OCI-LY1 (cell line): ENCODE results near the gene ZNF132.
"Not testable (repeated sequence)": the region's sequence is repeated elsewhere in the genome, so short reads cannot be mapped to it uniquely, and the experiment has no call there.

Experiments used
- CTCF ChIP-seq: fragments of 200-600 bp; sonication (generic), shearing (Covaris generic); IDR thresholded peaks from 2 replicates; pipeline ENCODE4 v1.5.1; 2017; ENCODE audit warnings: mild to moderate bottlenecking, antibody characterized with exemption, low read length, moderate library complexity, mixed read lengths
- EZH2 ChIP-seq: fragments of 200-600 bp; sonication (generic), shearing (Covaris generic); IDR thresholded peaks from 2 replicates; pipeline ENCODE4 v1.8.0; 2017; ENCODE audit warnings: borderline replicate concordance, mixed run types, mild to moderate bottlenecking, antibody characterized with exemption, low read length, moderate library complexity, mixed read lengths

- TF ChIP-seq CTCF, EZH2: not testable (repeated sequence)
These were observed 31.0 kb upstream of the ZNF132 start for GRCh38 chr19:58470837-58471543.
